ENCODE measurements around the gene EVA1C. TPM values are rescaled to one million over a fixed set of nuclear protein-coding genes. Genes with fewer than 3 reads are reported as not detected.
"Not testable (repeated sequence)": the region's sequence is repeated elsewhere in the genome, so short reads cannot be mapped to it uniquely, and the experiment has no call there.

Gene EVA1C, protein sequence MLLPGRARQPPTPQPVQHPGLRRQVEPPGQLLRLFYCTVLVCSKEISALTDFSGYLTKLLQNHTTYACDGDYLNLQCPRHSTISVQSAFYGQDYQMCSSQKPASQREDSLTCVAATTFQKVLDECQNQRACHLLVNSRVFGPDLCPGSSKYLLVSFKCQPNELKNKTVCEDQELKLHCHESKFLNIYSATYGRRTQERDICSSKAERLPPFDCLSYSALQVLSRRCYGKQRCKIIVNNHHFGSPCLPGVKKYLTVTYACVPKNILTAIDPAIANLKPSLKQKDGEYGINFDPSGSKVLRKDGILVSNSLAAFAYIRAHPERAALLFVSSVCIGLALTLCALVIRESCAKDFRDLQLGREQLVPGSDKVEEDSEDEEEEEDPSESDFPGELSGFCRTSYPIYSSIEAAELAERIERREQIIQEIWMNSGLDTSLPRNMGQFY
- total RNA-seq (5.0 TPM), polyA plus RNA-seq (26.2 TPM)
- long read RNA-seq, donor 1: 0 reads
- long read RNA-seq, donor 2, partial matches to known transcripts: 0 of 1 reads
- long read RNA-seq, donor 2, other reads (novel, unspliced or antisense): 0 of 1 reads
- long read RNA-seq, donor 3: 0 reads
- long read RNA-seq, donor 4, partial matches to known transcripts: 0 of 1 reads
- long read RNA-seq, donor 4, other reads (novel, unspliced or antisense): 0 of 1 reads
- long read RNA-seq, donor 5, partial matches to known transcripts: 0 of 5 reads
- long read RNA-seq, donor 5, other reads (novel, unspliced or antisense): 0 of 5 reads
- long read RNA-seq, donor 6: 0 reads
- long read RNA-seq, donor 7, partial matches to known transcripts: 0 of 1 reads
- long read RNA-seq, donor 7, other reads (novel, unspliced or antisense): 0 of 1 reads
- long read RNA-seq, donor 8: 0 reads
- long read RNA-seq, donor 9: 0 reads
- long read RNA-seq, donor 10: 0 reads

DNA sequence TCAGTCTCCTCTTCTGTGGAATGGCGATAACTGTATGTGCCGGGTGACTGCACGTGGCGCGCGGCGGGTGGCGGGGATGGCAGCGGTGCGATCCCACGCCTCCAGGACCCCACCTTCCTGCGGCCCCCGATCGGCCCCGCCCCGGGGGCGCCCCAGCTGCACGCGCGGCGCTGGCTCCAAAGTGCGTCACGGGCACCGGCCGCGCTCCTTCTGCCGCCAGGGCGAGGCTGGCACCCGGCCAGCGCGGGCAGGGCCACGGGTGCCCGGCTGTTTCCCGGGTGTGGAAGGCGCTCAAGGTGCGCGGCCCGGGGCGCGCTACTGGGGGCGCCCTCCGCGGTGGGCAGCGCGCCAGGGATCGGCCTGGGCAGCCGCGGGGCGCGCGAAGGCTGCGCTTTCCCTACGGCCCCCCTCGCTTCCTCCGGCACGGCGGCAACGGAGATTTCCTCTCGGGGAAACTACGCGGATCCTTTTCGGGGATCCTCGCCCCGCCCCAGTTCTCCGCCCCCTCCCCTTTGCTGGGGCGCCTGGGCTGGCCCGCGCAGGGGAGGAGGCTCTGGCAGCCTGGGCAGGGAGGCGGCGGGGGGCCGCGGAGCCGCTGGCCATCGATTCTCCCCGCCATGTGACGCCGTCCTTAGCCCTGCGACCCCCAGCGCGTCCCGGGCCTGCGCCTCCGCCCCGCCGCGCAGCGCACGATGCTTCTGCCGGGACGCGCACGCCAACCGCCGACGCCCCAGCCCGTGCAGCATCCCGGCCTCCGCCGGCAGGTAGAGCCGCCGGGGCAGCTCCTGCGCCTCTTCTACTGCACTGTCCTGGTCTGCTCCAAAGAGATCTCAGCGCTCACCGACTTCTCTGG is at the start of gene EVA1C:
EVA1C (plus strand) TSS at position 545 of the 853 bp plus-strand sequence; CDS start at position 693, 148 bp downstream.
- peak in 1 of 9 donors; percentile 27 for DNase-seq (ENCODE audit: low read depth in 6 of 9, low spot score in 9 of 9)
- H3K27ac ChIP-seq (ENCODE audit: low read depth in 1 of 2, low read length in 1 of 2): peak within 1 kb of the TSS in 1 of 2 donors; percentile 86
- WGBS: under 1% methylated on average over 102 of the region's 104 CpGs

DNA sequence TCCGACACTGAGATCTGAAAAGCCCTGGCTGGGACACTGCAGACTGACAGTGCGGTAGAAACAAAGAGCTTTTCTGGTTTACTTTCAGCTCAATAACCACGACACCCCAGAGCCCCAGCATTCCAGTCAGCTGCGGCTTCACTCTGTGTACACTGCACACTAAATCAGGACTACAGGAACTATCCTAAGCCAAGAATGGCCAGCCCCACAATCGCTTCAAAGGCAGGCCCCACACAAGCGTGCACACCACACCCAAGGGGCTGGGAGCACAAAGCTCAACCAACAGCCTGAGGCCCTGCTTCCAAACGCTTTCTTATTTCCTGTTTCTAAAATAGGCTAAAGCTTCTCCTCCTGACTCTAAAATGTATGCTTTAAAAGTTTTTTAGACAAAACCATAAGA is 48.1 kb upstream of the EVA1C start:
- DNase-seq (ENCODE audit: low read depth in 6 of 9, low spot score in 9 of 9): peak in 1 of 9 donors; percentile 18
- H3K27ac ChIP-seq (ENCODE audit: low read depth in 1 of 2, low read length in 1 of 2): peak overlapping the region in 1 of 2 donors; percentile 69
- H3K27me3 ChIP-seq (ENCODE audit: control insufficient read depth in 2 of 2, insufficient read depth in 1 of 2, low read length in 1 of 2): no peaks in the 10 kb centered on the region
- peaks cover 0 to 33% of the 10 kb centered on the region in 2 donors for H3K4me1 ChIP-seq (ENCODE audit: control insufficient read depth in 2 of 2, insufficient read depth in 2 of 2, low read length in 2 of 2)
- no peaks in the 10 kb centered on the region for H3K9me3 ChIP-seq (ENCODE audit: control insufficient read depth in 2 of 2, insufficient read depth in 1 of 2, low read length in 1 of 2)
- peaks cover 55 to 77% of the 10 kb centered on the region in 2 donors for H3K36me3 ChIP-seq (ENCODE audit: control insufficient read depth in 2 of 2, insufficient read depth in 2 of 2, low read length in 1 of 2)
- no peak overlapping the region for H3K4me3 ChIP-seq (ENCODE audit: low read length in 2 of 2)
- WGBS: 83% methylated on average over 7 of the region's 7 CpGs

More for the DNA sequence above, at the start of gene EVA1C:
- Histone ChIP-seq H3K4me1 (ENCODE audit: control insufficient read depth in 2 of 2, insufficient read depth in 2 of 2, low read length in 2 of 2) (peaks cover 3 to 7% of the 10 kb centered on the region in 2 donors), H3K36me3 (ENCODE audit: control insufficient read depth in 2 of 2, insufficient read depth in 2 of 2, low read length in 1 of 2) (no peaks in the 10 kb centered on the region), H3K9me3 (ENCODE audit: control insufficient read depth in 2 of 2, insufficient read depth in 1 of 2, low read length in 1 of 2) (peaks cover 0 to 1% of the 10 kb centered on the region in 2 donors), H3K4me3 (ENCODE audit: low read length in 2 of 2) (peak within 1 kb of the TSS; percentile 29 to 49), H3K27me3 (ENCODE audit: control insufficient read depth in 2 of 2, insufficient read depth in 1 of 2, low read length in 1 of 2) (peaks cover 28 to 76% of the 10 kb centered on the region in 2 donors)

DNA sequence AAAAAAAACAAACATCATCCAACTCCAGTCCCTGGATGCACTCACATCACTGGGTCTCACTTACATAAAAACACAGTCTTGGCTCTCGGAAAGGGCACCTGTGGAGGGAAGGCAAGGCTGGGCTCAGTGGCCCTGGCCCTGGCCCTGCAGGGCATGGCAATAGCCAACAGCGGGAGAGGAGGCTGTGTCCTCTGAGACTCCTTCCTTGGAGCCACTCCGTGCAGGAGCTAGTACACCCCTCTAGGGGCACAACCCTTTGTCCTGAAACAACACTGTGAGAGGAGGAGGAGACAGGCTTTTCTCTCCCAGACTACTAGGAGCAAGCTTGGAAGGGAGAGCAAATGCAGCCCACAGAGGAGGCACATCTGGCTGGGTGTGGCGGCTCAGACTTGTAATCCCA is 47.7 kb upstream of the EVA1C start:
- Histone ChIP-seq H3K27ac (ENCODE audit: low read depth in 1 of 2, low read length in 1 of 2) (peak overlapping the region in 1 of 2 donors; percentile 69), H3K4me1 (ENCODE audit: control insufficient read depth in 2 of 2, insufficient read depth in 2 of 2, low read length in 2 of 2) (peaks cover 0 to 29% of the 10 kb centered on the region in 2 donors), H3K36me3 (ENCODE audit: control insufficient read depth in 2 of 2, insufficient read depth in 2 of 2, low read length in 1 of 2) (peaks cover 51 to 73% of the 10 kb centered on the region in 2 donors), H3K4me3 (ENCODE audit: low read length in 2 of 2) (no peak overlapping the region), H3K9me3 (ENCODE audit: control insufficient read depth in 2 of 2, insufficient read depth in 1 of 2, low read length in 1 of 2) (no peaks in the 10 kb centered on the region), H3K27me3 (ENCODE audit: control insufficient read depth in 2 of 2, insufficient read depth in 1 of 2, low read length in 1 of 2) (no peaks in the 10 kb centered on the region)
- no peak for DNase-seq (ENCODE audit: low read depth in 6 of 9, low spot score in 9 of 9)
- WGBS: 96% methylated on average over 4 of the region's 4 CpGs

DNA sequence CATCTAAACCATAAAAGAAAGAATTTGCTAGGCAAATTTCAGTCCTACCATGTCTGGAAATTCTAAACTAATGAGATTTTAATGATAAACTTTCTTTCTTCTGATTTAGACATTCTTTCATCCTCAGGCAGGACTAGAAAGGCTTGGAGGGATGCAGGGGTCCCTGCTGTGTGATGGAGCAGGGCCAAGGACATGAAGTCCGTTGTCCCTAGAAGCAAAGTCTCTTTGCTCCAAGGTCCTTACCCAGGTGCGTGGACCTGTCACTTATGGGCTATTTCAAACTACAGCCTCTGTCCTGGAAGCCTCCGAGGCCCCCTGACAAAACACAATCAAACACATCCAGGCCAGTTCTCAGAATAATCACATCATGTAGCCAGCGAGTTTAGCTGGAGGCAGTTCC is 46.3 kb upstream of the EVA1C start:
- H3K9me3 ChIP-seq (ENCODE audit: control insufficient read depth in 2 of 2, insufficient read depth in 1 of 2, low read length in 1 of 2): no peaks in the 10 kb centered on the region
- H3K36me3 ChIP-seq (ENCODE audit: control insufficient read depth in 2 of 2, insufficient read depth in 2 of 2, low read length in 1 of 2): peaks cover 49 to 63% of the 10 kb centered on the region in 2 donors
- H3K4me3 ChIP-seq (ENCODE audit: low read length in 2 of 2): no peak overlapping the region
- no peak for DNase-seq (ENCODE audit: low read depth in 6 of 9, low spot score in 9 of 9)
- 96% methylated on average over 4 of the region's 4 CpGs for WGBS
- no peaks in the 10 kb centered on the region for H3K27me3 ChIP-seq (ENCODE audit: control insufficient read depth in 2 of 2, insufficient read depth in 1 of 2, low read length in 1 of 2)
- H3K4me1 ChIP-seq (ENCODE audit: control insufficient read depth in 2 of 2, insufficient read depth in 2 of 2, low read length in 2 of 2): peaks cover 0 to 20% of the 10 kb centered on the region in 2 donors
- H3K27ac ChIP-seq (ENCODE audit: low read depth in 1 of 2, low read length in 1 of 2): no peak overlapping the region

DNA sequence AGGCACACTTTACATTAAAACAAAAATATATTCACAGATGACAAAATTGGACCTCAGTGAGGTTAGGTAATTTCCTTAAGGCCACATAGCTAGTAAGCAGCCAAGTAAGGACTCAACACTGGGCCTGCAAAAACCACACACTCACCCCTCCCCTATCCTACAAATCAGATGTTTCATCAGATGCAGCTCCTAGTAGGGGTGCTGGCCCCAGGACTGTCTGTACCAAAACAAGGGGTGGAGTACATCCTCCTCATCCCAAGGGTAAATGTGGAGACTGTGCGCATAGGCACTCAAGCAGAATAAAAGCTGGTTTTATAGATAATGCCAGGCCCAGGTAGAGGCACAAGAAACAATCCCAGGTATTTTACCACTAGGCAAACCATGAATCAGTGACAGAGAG is 45.3 kb upstream of the EVA1C start:
- no peaks in the 10 kb centered on the region for H3K27me3 ChIP-seq (ENCODE audit: control insufficient read depth in 2 of 2, insufficient read depth in 1 of 2, low read length in 1 of 2)
- no peak overlapping the region for H3K4me3 ChIP-seq (ENCODE audit: low read length in 2 of 2)
- H3K9me3 ChIP-seq (ENCODE audit: control insufficient read depth in 2 of 2, insufficient read depth in 1 of 2, low read length in 1 of 2): no peaks in the 10 kb centered on the region
- WGBS: 97% methylated on average over 1 of the region's 1 CpG
- peaks cover 45 to 56% of the 10 kb centered on the region in 2 donors for H3K36me3 ChIP-seq (ENCODE audit: control insufficient read depth in 2 of 2, insufficient read depth in 2 of 2, low read length in 1 of 2)
- no peak overlapping the region for H3K27ac ChIP-seq (ENCODE audit: low read depth in 1 of 2, low read length in 1 of 2)
- peaks cover 0 to 14% of the 10 kb centered on the region in 2 donors for H3K4me1 ChIP-seq (ENCODE audit: control insufficient read depth in 2 of 2, insufficient read depth in 2 of 2, low read length in 2 of 2)
- no peak for DNase-seq (ENCODE audit: low read depth in 6 of 9, low spot score in 9 of 9)

DNA sequence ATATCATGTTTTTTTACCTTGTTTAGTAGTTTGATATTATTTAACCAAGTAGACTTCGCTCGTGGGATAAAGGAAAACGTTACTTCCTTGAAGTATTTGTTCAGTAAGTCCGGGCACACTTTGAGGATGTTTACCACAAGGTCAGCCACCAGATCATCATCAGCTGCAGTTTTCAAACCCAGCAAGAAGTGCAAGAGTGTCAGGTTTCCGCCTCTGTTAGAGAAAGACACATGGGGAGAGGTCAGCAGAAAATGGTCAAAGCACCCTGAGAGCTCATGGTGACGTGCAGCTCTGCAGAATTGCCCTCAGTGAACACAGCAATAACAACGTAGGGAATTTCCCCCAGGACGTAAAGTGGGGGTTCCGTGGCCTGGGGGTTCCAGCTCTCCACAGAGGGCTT is 44.1 kb upstream of the EVA1C start:
- Histone ChIP-seq H3K9me3 (ENCODE audit: control insufficient read depth in 2 of 2, insufficient read depth in 1 of 2, low read length in 1 of 2) (no peaks in the 10 kb centered on the region), H3K27ac (ENCODE audit: low read depth in 1 of 2, low read length in 1 of 2) (no peak overlapping the region), H3K27me3 (ENCODE audit: control insufficient read depth in 2 of 2, insufficient read depth in 1 of 2, low read length in 1 of 2) (no peaks in the 10 kb centered on the region), H3K4me1 (ENCODE audit: control insufficient read depth in 2 of 2, insufficient read depth in 2 of 2, low read length in 2 of 2) (peaks cover 0 to 14% of the 10 kb centered on the region in 2 donors), H3K36me3 (ENCODE audit: control insufficient read depth in 2 of 2, insufficient read depth in 2 of 2, low read length in 1 of 2) (peaks cover 44 to 54% of the 10 kb centered on the region in 2 donors), H3K4me3 (ENCODE audit: low read length in 2 of 2) (no peak overlapping the region)
- WGBS: 95% methylated on average over 9 of the region's 9 CpGs
- no peak for DNase-seq (ENCODE audit: low read depth in 6 of 9, low spot score in 9 of 9)

DNA sequence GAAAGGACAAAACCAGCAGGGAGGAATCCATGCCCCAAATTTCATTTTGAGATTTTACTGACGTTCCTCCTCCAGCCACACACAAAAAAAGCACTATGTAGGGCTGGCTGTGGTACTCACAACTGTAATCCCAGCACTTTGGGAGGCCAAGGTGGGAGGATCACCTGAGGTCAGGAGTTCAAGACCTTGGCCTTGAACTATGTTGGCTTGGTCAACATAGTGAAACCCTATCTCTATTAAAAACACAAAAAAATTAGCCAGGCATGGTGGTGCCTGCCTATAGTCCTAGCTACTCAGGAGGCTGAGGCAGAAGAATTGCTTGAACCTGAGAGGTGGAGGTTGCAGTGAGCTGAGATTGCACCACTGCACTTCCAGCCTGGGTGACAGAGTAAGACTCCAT is 43.5 kb upstream of the EVA1C start:
- Histone ChIP-seq H3K4me1 (ENCODE audit: control insufficient read depth in 2 of 2, insufficient read depth in 2 of 2, low read length in 2 of 2) (peaks cover 0 to 10% of the 10 kb centered on the region in 2 donors), H3K36me3 (ENCODE audit: control insufficient read depth in 2 of 2, insufficient read depth in 2 of 2, low read length in 1 of 2) (peaks cover 46 to 52% of the 10 kb centered on the region in 2 donors)
- H3K4me3 ChIP-seq (ENCODE audit: low read length in 2 of 2); DNase-seq (ENCODE audit: low read depth in 6 of 9, low spot score in 9 of 9); H3K9me3 ChIP-seq (ENCODE audit: control insufficient read depth in 2 of 2, insufficient read depth in 1 of 2, low read length in 1 of 2); H3K27me3 ChIP-seq (ENCODE audit: control insufficient read depth in 2 of 2, insufficient read depth in 1 of 2, low read length in 1 of 2); H3K27ac ChIP-seq (ENCODE audit: low read depth in 1 of 2, low read length in 1 of 2): not testable (repeated sequence)
- 100% methylated on average over 1 of the region's 1 CpG for WGBS

DNA sequence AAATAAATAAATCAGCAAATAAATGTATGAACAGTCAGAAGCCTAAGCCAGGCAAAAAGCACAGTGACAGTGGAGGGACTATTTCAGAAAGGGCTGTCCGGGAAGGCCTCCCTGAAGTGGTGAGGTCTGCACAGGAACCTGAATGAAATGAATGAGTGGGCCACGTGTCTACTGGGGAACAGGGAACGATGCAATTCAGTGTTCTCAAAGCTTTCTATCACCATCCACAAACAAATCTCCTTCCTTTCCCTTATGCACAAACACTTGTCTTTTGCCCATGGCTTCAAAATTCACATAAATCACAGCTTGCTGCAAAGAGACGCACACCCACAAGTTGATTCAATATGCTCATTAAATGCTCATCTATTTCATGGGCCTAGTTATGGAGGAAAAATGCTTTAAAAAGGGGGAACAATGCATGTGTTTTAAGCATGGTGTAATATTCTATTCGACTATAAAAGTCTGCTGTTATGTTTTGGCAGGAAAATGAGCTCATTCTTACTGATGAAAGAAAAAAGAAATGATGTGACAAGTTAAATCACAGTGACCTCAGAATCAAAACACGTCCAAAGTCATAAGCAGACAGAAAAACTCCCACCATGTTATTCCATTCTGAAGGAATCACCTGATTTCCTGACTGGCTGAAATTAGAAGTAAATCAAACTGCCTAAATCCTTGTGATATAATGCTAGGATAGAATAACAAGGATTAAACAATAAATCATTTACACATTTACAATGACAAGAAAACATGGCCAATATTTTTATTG is 41.3 kb upstream of the EVA1C start:
- no peaks in the 10 kb centered on the region for H3K9me3 ChIP-seq (ENCODE audit: control insufficient read depth in 2 of 2, insufficient read depth in 1 of 2, low read length in 1 of 2)
- H3K36me3 ChIP-seq (ENCODE audit: control insufficient read depth in 2 of 2, insufficient read depth in 2 of 2, low read length in 1 of 2): peaks cover 40 to 41% of the 10 kb centered on the region in 2 donors
- WGBS: 96% methylated on average over 6 of the region's 6 CpGs
- H3K27me3 ChIP-seq (ENCODE audit: control insufficient read depth in 2 of 2, insufficient read depth in 1 of 2, low read length in 1 of 2): no peaks in the 10 kb centered on the region
- no peak overlapping the region for H3K4me3 ChIP-seq (ENCODE audit: low read length in 2 of 2)
- DNase-seq (ENCODE audit: low read depth in 6 of 9, low spot score in 9 of 9): no peak
- H3K27ac ChIP-seq (ENCODE audit: low read depth in 1 of 2, low read length in 1 of 2): no peak overlapping the region
- H3K4me1 ChIP-seq (ENCODE audit: control insufficient read depth in 2 of 2, insufficient read depth in 2 of 2, low read length in 2 of 2): no peaks in the 10 kb centered on the region
